B cell (primary cell): ENCODE data around the gene MPZL1. TPM values are rescaled to one million over a fixed set of nuclear protein-coding genes. Genes with fewer than 3 reads are reported as not detected.

Experiments used
- ATAC-seq: fragments of 200-7000 bp; cut with Tn5 transposase; one replicate; pipeline ENCODE4 v1.10.0; 2021; ENCODE audit warnings: low read depth, mild to moderate bottlenecking, moderate number of reproducible peaks, moderate library complexity
- CTCF ChIA-PET: fragments of 350-600 bp; sonication (Branson Sonifier 250); formaldehyde crosslinking; loops from one replicate; lab custom pipeline; 2021; ENCODE audit warnings: antibody characterized with exemption, inconsistent platforms; lab: Charles Lee
- POLR2A ChIA-PET: fragments of 350-600 bp; sonication (Branson Sonifier 250); formaldehyde crosslinking; loops from one replicate; lab custom pipeline; 2021; ENCODE audit warnings: antibody characterized with exemption; lab: Charles Lee
- DNase-seq: peaks from one replicate; pipeline ENCODE4 v3.0.0; 2013
- H2AFZ ChIP-seq: 2 replicates; pipeline ENCODE4 v1.6.1; 2012; ENCODE audit warnings: mild to moderate bottlenecking, low read depth, low read length; ENCODE audit not compliant: insufficient read depth, poor library complexity, severe bottlenecking
- H3K27ac ChIP-seq, 2 donors: 1 replicate in 1 of 2; 2 replicates in 1 of 2; pipeline ENCODE4 v1.5.1; 2012 to 2013; ENCODE audit warnings: low read length in 2 of 2, mild to moderate bottlenecking in 2 of 2, moderate library complexity in 1 of 2
- H3K27me3 ChIP-seq, 4 experiments: fragments of 200-600 bp in 1 of 4; sonication (generic) in 1 of 4; replicated peaks in 1 of 4; 1 replicate in 2 of 4; 2 replicates in 2 of 4; pipeline versions ENCODE4 v1.6.1 to v1.7.0; 2013 to 2016; ENCODE audit warnings: low read length in 3 of 4, mild to moderate bottlenecking in 2 of 4, mixed read lengths in 1 of 4, moderate library complexity in 1 of 4; ENCODE audit not compliant: insufficient read depth in 4 of 4, control insufficient read depth in 3 of 4; ENCODE audit errors: control extremely low read depth in 1 of 4
- H3K36me3 ChIP-seq, 2 experiments: replicated peaks in 1 of 2; 1 replicate in 1 of 2; 2 replicates in 1 of 2; pipeline versions ENCODE4 v1.6.1 to v1.7.1; 2013; ENCODE audit warnings: low read length in 1 of 2; ENCODE audit not compliant: insufficient read depth in 2 of 2, control insufficient read depth in 1 of 2; ENCODE audit errors: control extremely low read depth in 1 of 2, extremely low read depth in 1 of 2
- H3K4me1 ChIP-seq, 2 donors: fragments of 200-600 bp in 1 of 2; sonication (generic) in 1 of 2; 1 replicate in 1 of 2; 2 replicates in 1 of 2; pipeline versions ENCODE4 v1.5.1 to v1.6.1; 2013 to 2017; ENCODE audit warnings: low read length in 2 of 2; ENCODE audit not compliant: control insufficient read depth in 2 of 2, insufficient read depth in 2 of 2
- H3K4me2 ChIP-seq: replicated peaks from 2 replicates; pipeline ENCODE3; 2012; ENCODE audit warnings: mild to moderate bottlenecking, low read depth, low read length; ENCODE audit not compliant: poor library complexity, severe bottlenecking
- H3K4me3 ChIP-seq, 5 experiments: fragments of 200-600 bp in 1 of 5; sonication (generic) in 1 of 5; 1 replicate in 3 of 5; 2 replicates in 2 of 5; pipeline versions ENCODE4 v1.5.1 to v1.7.0; 2011 to 2016; ENCODE audit warnings: low read length in 4 of 5, mild to moderate bottlenecking in 4 of 5, low read depth in 2 of 5, control low read depth in 1 of 5, moderate library complexity in 1 of 5; ENCODE audit not compliant: insufficient read depth in 1 of 5; ENCODE audit errors: control extremely low read depth in 1 of 5, extremely low read depth in 1 of 5
- H3K79me2 ChIP-seq: fragments of 200-600 bp; sonication (generic); one replicate; pipeline ENCODE4 v1.6.0; 2016; ENCODE audit warnings: low read length; ENCODE audit not compliant: control insufficient read depth, insufficient read depth
- H3K9ac ChIP-seq: fragments of 200-600 bp; sonication (generic); 2 replicates; pipeline ENCODE4 v1.6.1; 2017; ENCODE audit warnings: mild to moderate bottlenecking, low read length, moderate library complexity
- H3K9me3 ChIP-seq, 3 donors: one replicate each; pipeline versions ENCODE4 v1.6.1 to v1.7.1; 2013; ENCODE audit warnings: low read length in 2 of 3; ENCODE audit not compliant: control insufficient read depth in 2 of 3, insufficient read depth in 1 of 3; ENCODE audit errors: control extremely low read depth in 1 of 3
- H4K20me1 ChIP-seq: 2 replicates; pipeline ENCODE4 v1.6.0; 2012; ENCODE audit warnings: mild to moderate bottlenecking, low read length; ENCODE audit not compliant: insufficient read depth, control insufficient read depth, poor library complexity, severe bottlenecking
- H3K27ac Mint-ChIP-seq: one replicate; pipeline ENCODE4 v1.8.0; 2021; ENCODE audit warnings: mixed read lengths
- H3K27me3 Mint-ChIP-seq: one replicate; pipeline ENCODE4 v1.8.0; 2021; ENCODE audit warnings: mixed read lengths
- H3K4me1 Mint-ChIP-seq: one replicate; pipeline ENCODE4 v1.8.0; 2021; ENCODE audit warnings: mixed read lengths
- H3K4me3 Mint-ChIP-seq: one replicate; pipeline ENCODE4 v1.8.0; 2021; ENCODE audit warnings: mixed read lengths
- H3K9me3 Mint-ChIP-seq: one replicate; pipeline ENCODE4 v1.8.0; 2022; ENCODE audit warnings: mixed read lengths; ENCODE audit not compliant: insufficient read depth
- EZH2 ChIP-seq: IDR thresholded peaks from 2 replicates; pipeline ENCODE4 v1.6.1; 2012; ENCODE audit warnings: borderline replicate concordance, low read depth, mild to moderate bottlenecking, moderate library complexity, low read length; ENCODE audit not compliant: insufficient read depth, poor library complexity, severe bottlenecking
- WGBS: methylation state at CpG from one replicate; pipeline ENCODE4 v1.1.5; 2013; ENCODE audit warnings: missing lambda C conversion rate; ENCODE audit not compliant: insufficient coverage; 5-methylcytosine and 5-hydroxymethylcytosine counted together
- intact Hi-C: fragments of 100-400 bp; cut with micrococcal nuclease; formaldehyde crosslinking; loops from one replicate; pipeline ENCODE4 v1.10.0; 2022
- polyA plus RNA-seq: library from polyadenylated mRNA; depleted of rRNA; stranded (reverse); fragments of >200 nt; gene quantifications from 2 replicates; pipeline ENCODE4 v1.2.3, GENCODE V29; 2012
- total RNA-seq, 2 donors: library from RNA; stranded (reverse); fragments of 120-200 nt in 1 of 2; gene quantifications; 1 replicate in 1 of 2; 2 replicates in 1 of 2; pipeline versions ENCODE4 v1.2.3 to v1.2.4, GENCODE V29; 2013 to 2022
- TF ChIP-seq, protein P1 (sequence below): fragments of 200-600 bp; IDR thresholded peaks from one replicate; pipeline ENCODE4 v1.8.0; 2022; ENCODE audit warnings: antibody characterized with exemption, mild to moderate bottlenecking

The MPZL1 gene
- total and polyA plus RNA-seq, 2 donors (not counting 1 experiment from before 2014, with no cell fraction given): 15.4 to 27.7 TPM

DNA sequence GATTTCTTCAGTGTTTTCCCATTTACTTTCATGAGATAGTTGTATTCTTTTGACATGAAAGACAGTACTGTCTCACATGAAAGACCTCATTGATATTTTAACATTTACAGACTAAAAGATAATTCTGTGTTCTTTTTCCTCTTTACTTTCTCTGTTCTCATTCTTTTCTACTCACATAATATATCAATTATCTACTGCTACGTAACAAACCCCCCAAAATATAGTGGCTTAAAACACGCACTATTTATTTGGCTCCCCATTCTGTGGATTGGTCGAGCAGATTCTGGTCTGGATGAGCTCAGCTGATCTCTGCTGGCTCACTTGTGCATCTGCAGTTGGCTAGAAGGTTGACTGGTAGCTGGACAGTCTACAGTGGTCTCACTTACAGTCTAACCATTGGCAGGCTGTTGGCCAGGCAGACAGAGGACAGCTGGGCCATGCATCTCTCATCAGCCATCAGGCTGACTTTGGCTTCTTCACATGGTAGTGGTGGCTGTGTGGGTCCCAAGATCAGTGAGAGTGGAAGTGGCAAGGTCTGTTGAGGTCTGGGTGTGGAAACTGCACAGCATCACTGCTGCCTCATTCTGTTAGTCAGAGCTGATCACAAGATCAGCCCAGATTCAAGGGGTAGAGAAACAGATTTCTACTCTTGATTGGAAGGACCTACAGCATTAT is 63.2 kb downstream of the MPZL1 start:
- Histone ChIP-seq H2AFZ (no peak overlapping the region), H3K79me2 (no peaks in the 10 kb centered on the region), H3K4me3 (no peak overlapping the region), H3K27ac (no peak overlapping the region), H3K9ac (no peak overlapping the region), H3K9me3 (peaks cover 0 to 3% (median 0%) of the 10 kb centered on the region in 3 donors), H3K4me2 (no peak overlapping the region), H3K27me3 (no peaks in the 10 kb centered on the region), H3K4me1 (no peaks in the 10 kb centered on the region), H4K20me1 (no peaks in the 10 kb centered on the region), H3K36me3 (peaks cover 5 to 11% of the 10 kb centered on the region in 2 experiments)
- Mint-ChIP-seq H3K4me3 (no peak overlapping the region), H3K4me1 (no peaks in the 10 kb centered on the region), H3K9me3 (no peaks in the 10 kb centered on the region), H3K27ac (no peak overlapping the region), H3K27me3 (no peaks in the 10 kb centered on the region)
- ChIA-PET POLR2A (no interaction called here), CTCF (no interaction called here)
- TF ChIP-seq, protein P1, sequence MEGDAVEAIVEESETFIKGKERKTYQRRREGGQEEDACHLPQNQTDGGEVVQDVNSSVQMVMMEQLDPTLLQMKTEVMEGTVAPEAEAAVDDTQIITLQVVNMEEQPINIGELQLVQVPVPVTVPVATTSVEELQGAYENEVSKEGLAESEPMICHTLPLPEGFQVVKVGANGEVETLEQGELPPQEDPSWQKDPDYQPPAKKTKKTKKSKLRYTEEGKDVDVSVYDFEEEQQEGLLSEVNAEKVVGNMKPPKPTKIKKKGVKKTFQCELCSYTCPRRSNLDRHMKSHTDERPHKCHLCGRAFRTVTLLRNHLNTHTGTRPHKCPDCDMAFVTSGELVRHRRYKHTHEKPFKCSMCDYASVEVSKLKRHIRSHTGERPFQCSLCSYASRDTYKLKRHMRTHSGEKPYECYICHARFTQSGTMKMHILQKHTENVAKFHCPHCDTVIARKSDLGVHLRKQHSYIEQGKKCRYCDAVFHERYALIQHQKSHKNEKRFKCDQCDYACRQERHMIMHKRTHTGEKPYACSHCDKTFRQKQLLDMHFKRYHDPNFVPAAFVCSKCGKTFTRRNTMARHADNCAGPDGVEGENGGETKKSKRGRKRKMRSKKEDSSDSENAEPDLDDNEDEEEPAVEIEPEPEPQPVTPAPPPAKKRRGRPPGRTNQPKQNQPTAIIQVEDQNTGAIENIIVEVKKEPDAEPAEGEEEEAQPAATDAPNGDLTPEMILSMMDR: no peak
- no peak for TF ChIP-seq EZH2
- intact Hi-C loops: no loop called here
- WGBS: 91% methylated on average over 1 of the region's 3 CpGs
- ATAC-seq (no peak), DNase-seq (no peak)

DNA sequence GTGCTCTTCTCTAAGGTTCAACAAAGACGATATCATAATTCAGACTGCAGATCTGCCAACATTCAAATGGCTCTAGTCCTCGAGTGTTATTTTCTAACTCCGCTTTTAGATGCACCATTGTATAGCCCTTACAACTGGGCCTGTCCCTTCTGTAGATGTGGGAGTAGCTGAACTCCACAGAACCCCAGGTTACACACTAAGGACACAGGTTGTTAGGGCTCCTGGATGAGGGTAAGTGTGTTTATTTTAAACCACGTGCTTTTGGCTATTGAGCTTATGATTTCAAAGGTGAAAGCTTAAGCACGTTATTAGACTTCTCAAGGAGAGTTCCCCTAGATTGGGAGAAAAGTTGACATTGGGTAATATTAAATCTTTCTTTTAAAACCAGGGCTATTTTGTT is 64.7 kb downstream of the MPZL1 start:
- H3K4me2 ChIP-seq: no peak overlapping the region
- 100% methylated on average over 1 of the region's 5 CpGs for WGBS
- no peaks in the 10 kb centered on the region for H3K79me2 ChIP-seq
- no peak overlapping the region for H3K27ac Mint-ChIP-seq
- no peak overlapping the region for H3K4me3 Mint-ChIP-seq
- TF ChIP-seq, protein P1: no peak
- no peak for TF ChIP-seq EZH2
- DNase-seq (no peak), ATAC-seq (no peak)
- ChIA-PET POLR2A (no interaction called here), CTCF (interaction anchor here (0.8 kb wide), 1 partner anchor 17 kb away, joined by 3 read pairs; no protein-coding TSS in a partner anchor)
- H2AFZ ChIP-seq: no peak overlapping the region
- H3K4me3 ChIP-seq: no peak overlapping the region
- no peaks in the 10 kb centered on the region for H3K4me1 Mint-ChIP-seq
- H3K36me3 ChIP-seq: peaks cover 2 to 13% of the 10 kb centered on the region in 2 experiments
- H3K27me3 Mint-ChIP-seq: no peaks in the 10 kb centered on the region
- no peaks in the 10 kb centered on the region for H3K4me1 ChIP-seq
- no peaks in the 10 kb centered on the region for H4K20me1 ChIP-seq
- intact Hi-C loops: no loop called here
- H3K9ac ChIP-seq: no peak overlapping the region
- H3K27ac ChIP-seq: no peak overlapping the region
- no peaks in the 10 kb centered on the region for H3K9me3 ChIP-seq
- H3K27me3 ChIP-seq: no peaks in the 10 kb centered on the region
- H3K9me3 Mint-ChIP-seq: no peaks in the 10 kb centered on the region
